CD4-positive, alpha-beta T cell treated with Interleukin-4 for 4 hours (primary cell): Measurements from ENCODE around the gene ZNF622.

ENCODE experiments used
- DNase-seq: peaks from one replicate; pipeline ENCODE4 v3.0.0-alpha.2; 2020

Gene ZNF622, protein sequence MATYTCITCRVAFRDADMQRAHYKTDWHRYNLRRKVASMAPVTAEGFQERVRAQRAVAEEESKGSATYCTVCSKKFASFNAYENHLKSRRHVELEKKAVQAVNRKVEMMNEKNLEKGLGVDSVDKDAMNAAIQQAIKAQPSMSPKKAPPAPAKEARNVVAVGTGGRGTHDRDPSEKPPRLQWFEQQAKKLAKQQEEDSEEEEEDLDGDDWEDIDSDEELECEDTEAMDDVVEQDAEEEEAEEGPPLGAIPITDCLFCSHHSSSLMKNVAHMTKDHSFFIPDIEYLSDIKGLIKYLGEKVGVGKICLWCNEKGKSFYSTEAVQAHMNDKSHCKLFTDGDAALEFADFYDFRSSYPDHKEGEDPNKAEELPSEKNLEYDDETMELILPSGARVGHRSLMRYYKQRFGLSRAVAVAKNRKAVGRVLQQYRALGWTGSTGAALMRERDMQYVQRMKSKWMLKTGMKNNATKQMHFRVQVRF

DNA sequence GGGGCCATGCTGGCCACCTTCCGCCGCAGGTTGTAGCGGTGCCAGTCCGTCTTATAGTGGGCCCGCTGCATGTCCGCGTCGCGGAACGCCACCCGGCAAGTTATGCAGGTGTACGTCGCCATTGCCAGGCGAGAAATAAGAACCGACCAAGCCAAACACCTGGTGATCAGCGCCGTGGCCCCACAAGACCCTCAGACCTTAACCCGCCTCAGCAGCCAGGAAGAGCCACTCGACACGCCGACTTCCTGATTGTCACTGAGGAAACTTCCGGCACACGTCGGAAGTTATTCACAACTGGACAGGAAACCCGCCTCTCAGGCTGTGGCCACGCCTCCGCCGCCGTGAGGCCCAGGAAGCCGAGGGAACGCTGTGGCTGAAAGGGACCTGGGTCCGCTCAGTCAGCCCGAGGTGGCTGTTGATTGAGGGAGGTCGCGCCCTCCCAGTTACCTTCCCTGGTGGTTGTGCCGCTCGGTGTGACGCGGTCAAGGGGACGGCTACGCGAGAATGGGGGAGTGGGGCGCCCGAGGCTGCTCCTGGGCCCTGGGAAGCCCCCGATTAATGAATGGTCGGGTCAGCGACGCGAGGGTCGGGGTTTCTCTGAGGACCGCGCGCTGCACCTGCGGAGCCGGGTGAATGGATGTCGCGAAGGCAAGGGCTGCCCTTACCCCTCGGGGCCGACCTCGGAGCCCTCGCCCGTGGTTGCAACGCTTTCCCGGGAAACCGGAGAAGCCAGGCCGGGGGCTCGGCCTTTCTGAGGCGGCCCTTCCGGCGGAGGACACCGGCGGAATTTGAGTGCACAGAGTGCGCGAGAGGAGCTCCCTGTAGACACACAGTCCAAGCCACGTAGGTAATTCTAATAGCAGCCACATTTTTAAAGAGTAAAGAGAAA is at the start of gene ZNF622:
Gene ZNF622 (minus strand): TSS at position 257 of the 889 bp plus-strand sequence. CDS start 135 bp downstream, at position 122.
- peak; percentile 89 for DNase-seq

DNA sequence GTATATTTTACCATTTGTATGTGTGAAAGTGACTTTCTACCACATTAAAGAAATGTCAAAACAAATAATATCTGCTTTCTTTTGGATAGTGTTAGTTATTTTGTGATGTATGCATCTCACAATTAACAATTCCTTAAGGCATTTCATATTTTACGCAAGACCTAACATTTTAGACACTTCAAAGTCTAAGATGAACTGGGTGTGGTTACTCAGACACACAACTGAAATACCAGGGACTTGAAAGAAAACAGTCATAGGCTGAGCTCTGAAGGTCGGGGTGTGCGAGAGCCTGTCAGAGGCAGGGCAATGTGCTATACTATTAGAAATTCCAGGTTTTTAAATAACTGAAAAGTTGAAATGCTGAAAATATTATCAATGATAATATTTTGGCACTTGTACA is 44.5 kb upstream of the ZNF622 start:
- DNase-seq: no peak

DNA sequence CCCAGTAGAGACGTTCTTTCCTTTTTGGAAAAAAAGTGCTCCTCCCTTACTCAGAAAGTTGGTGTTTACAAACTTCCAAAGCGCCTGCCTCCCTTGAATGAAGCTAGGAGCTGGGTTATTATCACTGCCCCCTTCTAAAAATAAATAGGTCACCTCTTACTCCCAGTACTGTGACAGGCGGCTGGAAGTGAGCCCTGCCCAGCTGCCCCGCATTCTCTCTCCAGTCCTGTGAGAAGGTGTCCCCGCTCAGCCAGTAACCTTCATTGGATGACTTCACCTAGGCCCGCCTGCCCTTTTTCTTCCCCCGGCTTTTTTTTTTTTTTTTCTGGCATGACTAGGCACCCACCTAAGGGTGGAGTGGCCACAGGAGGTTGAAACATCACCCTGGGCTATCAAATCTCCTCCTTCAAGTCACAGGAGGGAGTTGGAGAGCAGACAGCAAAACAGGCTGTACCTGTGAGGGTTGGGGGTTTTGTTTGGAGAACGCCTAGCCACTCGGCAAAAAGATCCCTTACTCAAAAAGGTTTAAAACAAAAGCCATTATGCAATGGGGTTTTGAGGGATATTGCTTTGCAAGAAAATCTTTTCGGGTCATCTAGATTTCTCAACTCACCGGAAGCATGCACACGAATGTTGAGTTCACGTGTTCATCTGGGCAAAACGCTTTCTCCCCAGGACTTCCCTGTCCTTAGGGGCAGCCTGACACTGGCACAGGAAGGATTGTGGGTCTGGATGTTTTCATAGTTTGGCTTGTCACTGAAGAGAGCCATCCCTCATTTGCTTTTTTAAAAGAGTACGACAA is 43.3 kb upstream of the ZNF622 start:
- no peak for DNase-seq

DNA sequence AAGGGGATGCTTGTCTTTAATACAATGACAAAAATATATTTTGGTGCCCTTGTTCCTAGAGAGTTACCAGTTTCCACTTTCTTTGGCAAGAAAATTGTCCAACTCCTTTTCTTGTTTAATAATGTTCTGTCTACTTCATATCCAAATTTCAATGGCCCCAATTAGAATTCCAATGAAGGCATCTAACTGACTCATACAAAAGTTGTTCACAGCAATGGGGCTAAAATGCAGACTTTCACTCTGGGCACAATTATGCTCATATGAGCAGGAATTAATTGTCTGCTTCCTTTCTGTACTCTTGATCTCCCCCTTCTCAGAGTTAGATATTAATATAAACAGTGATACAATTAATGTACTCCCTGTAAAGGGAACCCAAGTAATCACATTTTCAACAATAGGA is 42.1 kb upstream of the ZNF622 start:
- no peak for DNase-seq

DNA sequence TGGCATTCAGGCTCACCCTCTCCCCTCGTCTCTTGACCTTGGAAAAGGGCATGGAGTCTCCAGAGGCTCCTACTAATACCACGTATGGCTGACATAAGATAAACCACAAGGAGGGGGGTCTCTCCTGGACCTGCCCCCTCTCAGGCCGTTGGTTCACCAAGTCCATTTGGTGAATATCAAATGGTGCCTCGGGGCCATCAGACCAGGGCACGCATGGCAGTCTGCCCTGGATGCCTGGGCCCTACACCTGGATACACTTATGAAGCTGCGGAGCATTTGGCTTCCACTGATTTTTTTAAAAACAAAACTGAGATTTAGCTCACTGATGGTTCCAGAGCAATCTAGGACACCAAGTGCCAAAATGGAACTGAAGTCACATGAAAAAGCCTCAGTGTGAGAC is 40.3 kb upstream of the ZNF622 start:
- no peak for DNase-seq

DNA sequence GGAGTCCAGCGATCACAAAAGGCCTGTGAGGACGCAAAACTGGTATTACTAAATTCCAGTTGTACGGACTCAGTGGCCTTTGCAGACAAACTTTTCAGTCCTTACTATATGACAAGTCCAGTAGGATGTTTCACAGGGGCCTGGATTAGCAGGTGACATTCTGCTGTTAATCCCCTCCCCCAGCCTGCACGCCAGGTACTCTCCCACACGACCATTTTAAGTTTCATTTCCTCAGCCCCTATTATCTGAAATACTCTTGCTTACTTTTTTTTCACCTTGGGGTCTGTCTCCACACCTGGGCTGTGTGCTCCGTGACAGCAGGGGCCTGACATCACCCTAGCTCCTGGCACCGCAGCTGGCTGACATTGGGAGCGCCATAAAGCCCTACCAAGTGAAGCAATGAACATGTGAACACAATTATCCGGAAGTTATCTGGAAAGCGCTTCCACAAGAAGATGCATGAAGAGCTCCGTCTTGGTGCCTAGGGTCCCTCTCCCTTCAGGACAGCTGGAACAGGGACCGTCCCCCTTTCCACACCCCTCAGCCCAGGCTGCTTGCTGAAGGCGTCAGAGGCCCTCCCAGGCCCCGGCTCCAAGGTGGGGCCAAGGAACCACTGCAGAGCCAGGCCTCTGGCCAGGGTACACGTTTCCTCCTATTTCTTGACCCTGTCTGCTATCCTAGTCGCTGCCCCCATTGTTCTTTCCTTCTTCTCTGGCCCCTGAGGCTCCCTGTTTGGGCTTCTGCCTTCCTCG is 39.7 kb upstream of the ZNF622 start:
- DNase-seq: no peak

DNA sequence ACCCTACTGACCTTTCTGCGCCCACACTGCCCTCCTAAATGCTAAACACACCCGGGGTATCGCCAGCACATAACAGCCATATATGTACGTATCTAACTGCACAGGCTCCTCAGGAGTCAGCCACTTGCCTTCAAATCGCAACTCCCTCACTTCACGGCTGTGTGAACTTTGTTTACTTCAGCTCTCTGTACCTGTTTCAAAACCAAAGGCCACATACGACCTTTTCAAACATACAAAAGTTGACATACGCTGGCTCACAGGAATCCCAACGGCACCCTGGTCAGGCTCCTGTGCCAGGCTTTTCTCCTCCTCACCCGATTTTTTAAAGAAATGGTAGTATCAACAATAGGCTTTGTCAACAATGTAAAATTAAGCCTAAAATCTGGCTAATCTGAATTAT is 39.0 kb upstream of the ZNF622 start:
- no peak for DNase-seq

DNA sequence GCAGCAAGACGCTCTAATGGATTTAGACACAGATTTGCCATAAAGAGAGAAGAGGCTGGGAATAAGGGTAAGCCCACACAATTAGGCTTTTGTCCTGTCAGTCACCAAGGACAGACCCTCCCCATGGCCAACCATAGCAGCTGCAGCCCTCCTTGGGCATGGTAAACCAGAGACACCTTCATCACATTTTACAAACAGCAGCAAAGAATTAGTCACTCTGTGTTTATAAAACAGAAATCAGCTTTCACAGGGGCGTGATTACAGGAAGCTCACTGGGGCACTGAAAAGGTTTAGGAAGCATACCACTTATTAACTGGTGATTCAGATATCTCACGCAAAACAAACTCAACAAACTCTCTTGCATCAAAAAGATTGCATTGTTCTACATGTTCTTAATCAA is 37.3 kb upstream of the ZNF622 start:
- no peak for DNase-seq

DNA sequence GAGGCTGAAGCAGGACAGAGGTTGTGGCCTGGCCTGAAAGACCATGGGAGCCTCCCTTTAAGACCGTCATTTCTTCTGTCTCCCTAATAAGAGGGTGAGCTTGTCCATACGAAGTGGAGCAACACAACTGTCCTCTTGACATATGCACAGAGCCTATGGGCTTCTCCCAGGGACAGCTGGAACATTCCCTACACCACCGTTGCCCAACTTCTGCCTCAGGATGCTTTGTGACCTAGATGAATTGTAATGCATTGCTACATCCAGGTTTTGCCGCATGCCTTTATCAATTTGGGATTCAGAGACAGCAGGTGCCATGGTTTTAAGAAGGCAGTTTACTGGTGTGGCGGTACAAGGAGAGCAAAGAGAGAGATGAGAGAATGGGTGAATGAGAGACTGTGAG is 34.4 kb upstream of the ZNF622 start:
- DNase-seq: no peak

DNA sequence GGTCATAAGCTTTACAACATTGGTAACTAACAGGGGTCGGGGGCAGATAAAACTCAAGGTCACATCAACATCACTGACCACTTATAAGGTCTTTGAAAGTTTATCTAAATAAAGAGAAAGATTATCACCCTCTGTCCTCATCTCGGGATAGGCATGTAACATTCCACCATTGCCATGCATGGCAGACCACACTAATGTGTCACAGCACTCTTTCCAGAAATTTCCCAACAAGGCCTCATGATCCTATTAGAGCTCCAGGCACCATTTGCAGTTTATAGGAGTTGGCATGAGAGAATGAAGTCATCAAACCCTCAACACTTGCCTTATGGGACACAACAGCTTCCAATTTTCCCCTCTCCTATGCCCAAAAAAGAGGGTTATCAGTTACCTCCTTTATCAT is 31.9 kb upstream of the ZNF622 start:
- no peak for DNase-seq

DNA sequence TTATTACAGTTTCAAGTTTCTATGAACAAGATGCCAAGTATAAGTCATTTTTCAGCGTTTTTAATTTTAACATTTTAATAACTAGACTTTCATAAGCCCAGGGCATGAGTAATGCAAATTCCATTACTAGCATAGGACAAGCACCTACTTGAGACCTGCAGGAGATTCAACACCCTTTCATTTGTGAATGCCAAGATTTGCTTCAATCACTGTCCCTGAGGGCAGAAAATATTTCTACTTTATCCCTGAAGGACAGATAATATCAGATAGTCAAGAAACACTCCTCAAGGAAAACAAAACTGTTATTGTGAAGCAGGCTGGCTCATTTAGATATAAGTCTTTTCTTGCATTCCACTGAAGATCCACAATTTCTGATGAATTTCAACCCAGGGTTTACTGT is 27.7 kb upstream of the ZNF622 start:
- DNase-seq: no peak

DNA sequence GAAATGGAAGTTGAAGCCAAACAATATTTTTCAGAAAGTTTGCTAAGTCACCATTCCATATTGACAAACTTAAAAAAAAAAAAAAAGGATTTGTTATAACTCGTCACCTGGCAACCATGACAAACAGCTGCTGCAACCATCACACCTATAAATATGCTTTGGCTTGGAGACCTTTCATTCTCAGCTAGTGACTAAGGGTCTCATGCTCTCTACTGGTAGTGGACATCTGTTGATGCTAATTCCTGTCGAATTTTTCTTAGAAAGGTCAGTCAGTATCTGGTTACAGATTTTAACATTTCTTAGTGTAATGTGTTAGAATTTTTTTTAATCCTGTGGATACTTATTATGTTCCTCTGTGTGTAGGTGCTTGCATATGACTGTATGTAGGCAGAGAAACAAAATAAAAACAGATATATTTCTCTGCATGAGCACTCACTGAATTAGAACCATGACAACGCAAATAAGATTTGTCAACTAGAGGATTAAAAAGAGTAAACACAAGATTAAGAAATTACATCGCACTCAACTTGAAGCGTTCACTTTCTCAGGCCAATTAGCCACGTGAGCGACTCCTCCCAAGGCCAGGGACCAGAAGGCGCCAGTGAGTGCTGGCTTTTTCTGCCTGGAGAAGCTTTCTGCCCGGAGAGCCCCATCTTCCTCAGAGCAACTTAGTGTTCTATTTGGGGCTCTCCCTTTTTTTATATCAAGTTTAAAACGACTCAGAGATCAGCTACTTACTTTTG is 27.0 kb upstream of the ZNF622 start:
- no peak for DNase-seq

DNA sequence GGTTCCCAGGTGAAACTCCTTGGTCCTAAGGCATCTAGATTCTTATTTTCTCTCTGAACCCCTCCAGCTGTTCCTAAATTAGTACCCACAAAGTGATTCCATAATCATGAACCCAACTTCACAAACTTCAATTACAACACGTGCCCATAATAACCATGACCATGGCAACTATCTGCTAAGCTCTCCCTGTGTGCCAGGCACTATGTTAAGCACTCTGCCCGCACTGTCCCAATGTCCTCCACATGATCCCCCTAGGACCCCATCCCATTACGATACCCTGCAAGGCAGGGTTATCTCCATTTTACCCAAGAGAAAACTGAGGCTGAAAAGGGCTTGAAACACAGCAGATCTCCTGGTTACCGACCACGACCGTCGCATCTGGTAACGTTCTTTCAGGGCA is 25.3 kb upstream of the ZNF622 start:
- DNase-seq: no peak

DNA sequence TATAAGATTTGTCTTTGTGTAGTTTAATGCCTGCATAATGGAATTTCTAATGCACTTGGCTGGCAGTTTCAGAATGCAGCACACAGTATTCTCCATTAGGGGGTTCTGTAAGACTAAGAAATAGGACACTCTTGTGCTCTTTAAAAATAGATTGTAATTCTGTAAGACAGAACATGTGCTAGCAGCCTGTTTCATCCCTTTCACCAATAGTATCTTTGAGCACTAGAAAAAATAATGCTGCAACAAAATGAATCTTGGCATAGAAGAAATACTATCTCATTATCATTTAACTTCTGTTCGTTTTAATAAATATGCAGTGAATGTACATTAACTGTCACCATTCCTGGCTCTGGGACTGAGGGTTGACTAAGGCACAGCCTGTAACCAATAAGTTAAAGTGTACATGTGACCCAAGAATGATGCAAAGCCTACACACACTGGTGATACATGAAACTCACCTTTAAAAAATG is 23.8 kb upstream of the ZNF622 start:
- DNase-seq: peak; percentile 21

DNA sequence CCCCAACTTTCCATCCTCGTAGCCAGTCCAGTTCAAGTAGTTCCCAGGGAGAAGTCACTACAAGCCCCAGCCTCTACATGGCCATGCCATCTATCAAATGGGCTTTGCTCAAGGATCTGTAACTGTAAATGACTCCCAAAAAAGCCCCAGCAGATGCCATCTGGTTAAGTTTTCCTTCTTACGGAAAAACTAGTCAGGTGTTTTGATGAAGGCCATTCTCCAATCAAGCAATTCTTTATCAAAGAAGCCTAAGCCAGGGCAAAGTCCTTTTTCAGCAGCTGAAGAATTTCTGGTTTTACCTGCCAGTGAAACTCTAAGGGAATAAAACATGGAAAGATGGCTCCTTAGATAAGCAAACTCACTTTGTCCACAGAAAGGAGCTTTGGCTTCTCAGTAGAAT is 21.9 kb upstream of the ZNF622 start:
- no peak for DNase-seq

DNA sequence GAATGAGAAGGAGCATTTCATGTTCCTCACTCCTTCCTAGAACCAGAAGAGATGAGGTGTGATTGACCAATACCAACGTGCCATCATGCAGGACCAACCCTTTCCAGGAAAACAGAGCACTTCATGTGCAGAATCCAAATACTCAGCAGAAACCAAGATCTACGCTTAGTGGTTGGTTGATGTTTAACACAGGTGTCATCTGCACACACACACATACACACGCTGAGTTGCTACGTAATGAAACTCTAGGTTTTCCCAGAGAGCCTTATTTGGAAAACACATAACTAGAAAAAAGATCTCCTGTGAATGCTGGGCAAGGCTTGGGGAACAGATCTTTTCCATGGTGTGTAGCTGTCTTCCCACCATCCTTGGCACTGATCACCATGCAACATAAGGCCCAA is 21.1 kb upstream of the ZNF622 start:
- DNase-seq: no peak

DNA sequence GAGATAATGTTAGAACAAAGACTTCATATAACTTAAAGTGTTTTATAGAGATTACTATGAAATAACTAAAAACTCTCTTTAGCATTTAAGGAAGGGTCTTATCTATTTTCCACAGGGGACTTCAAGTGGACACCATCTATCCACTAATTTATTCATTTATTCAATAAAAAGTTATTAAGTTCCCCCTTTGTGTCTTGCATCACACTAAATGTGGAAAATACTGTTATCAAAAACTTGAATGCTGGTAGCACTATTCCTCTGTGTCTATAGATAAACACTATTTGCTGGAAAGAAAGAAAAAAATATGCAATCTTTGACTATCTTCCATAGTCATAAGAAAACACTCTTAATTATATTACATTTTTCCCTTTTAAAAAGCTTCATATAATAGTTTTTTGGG is 20.1 kb upstream of the ZNF622 start:
- DNase-seq: no peak

DNA sequence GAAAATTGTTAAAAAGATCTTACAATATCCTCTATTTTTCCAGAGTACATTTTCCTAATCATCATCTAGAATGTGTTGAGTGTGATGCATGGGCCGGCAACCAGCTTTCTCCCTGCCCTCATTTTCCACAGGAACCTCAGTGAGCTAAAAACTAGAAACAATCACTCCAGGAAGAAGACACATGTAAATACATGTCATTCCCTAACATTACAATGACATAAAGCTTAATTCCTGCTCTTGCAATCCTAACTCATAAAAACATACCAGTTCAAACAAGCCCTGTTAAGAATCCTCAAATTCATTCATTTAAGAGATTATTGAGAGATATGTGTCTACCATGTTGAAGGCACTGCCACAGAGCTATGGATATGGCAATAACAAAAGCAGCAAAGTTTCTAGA is 18.5 kb upstream of the ZNF622 start:
- DNase-seq: no peak

DNA sequence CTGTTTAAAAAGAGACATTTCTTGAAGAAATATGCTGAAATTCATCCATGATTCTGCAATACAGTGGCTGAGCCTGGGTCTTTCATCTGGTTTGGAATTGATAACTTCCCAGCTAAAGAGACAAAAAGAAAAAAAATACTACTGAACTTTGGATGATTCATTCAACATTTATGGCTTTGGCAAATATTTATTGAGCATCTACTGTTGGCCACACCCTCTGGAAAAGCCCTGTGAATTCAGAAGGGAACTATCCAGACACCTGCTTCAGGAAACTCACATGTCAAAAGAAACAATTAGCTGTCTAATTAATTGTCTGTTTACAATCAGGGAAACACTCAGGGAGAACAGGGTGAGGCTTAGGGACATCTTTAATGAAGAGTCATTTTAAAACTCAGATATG is 17.8 kb upstream of the ZNF622 start:
- DNase-seq: no peak

DNA sequence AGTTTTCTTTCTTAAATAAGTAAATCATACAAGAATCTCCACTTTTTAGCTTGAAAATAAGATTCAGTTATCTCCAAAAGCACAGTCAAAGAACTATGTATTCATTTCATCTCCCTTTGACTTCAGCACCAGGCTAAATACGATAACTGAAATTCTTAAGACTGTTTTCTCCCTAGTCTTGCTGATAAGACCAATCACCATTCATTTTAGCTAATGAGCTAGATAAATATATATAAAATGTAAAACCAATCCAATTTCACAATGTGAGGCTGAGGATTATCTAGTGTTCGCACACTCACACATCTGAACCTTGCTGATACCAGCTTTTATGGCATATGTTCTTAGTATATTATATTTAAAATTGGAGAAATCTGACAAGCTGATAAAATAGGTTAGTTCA is 17.3 kb upstream of the ZNF622 start:
- no peak for DNase-seq

DNA sequence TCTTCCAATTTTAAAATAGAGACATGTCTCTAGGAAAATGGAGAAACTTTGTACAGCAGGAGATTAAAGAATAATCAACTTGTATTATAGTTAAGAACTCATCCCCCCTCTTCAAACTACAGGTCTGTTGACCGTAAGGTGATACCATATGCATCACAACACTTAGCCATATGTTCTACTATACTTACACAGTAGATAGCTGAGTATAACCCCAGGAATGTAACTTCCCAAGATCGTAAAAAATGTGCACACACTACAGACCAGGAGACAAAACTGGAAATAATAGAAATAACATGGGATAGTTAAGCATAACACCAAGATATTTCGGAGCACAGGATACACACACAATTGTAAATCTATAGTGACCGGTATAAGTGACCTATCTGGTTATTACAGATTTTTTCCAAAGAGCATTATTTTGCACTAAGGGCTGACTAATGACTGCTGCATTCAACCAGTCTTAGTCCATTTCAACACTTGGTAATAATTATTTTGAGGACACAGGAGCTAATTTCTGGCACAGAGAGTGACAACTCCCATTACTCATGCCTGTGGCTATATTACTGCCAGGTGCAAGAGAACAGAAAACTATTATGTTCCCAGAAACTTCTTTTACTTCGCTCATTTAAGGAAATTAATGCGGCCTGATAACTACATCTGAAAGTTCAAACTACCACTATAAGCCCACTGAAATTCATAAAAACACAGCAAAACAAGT is 15.4 kb upstream of the ZNF622 start:
- no peak for DNase-seq
